ENCODE measurements around the gene LRRC45. TPM values are rescaled to one million over a fixed set of nuclear protein-coding genes. Genes with fewer than 3 reads are reported as not detected.

Gene LRRC45
- total RNA-seq, 1 experiment from 2014 or later = 38.1 TPM

- H3K4me3 Mint-ChIP-seq = no peak overlapping the region
- CTCF ChIA-PET = interaction anchor here (1.0 to 2.9 kb wide), 2 partner anchors 19 to 26 kb away, joined by 3 to 11 read pairs; partner anchors contain the start of gene DCXR
- H3K4me1 Mint-ChIP-seq = no peaks in the 10 kb centered on the region
- peaks cover 8% of the 10 kb centered on the region; the same call in 1 of the 2 replicates for H3K36me3 Mint-ChIP-seq
- H3K9me3 Mint-ChIP-seq = no peaks in the 10 kb centered on the region
- no peaks in the 10 kb centered on the region for H3K27me3 Mint-ChIP-seq (ENCODE audit: low read depth)
- DNase-seq (ENCODE audit: low spot score) (no peak), ATAC-seq (no peak)
- no peak overlapping the region for H3K27ac Mint-ChIP-seq
- no peak for TF ChIP-seq IRF1 (CRISPR knock-in tag; IDR thresholded peaks at IDR 0.05)
- TF ChIP-seq STAT6 (CRISPR knock-in tag; conservative IDR thresholded peaks at IDR 0.05; ENCODE audit: low read depth) = no peak
- TF ChIP-seq SP1 (CRISPR knock-in tag; conservative IDR thresholded peaks at IDR 0.05) = no peak
- no peak for TF ChIP-seq TEAD4 (CRISPR knock-in tag; IDR thresholded peaks at IDR 0.05)
- TF ChIP-seq RORB (CRISPR knock-in tag; IDR thresholded peaks at IDR 0.05) = no peak
- TF ChIP-seq NFYB (CRISPR knock-in tag; conservative IDR thresholded peaks at IDR 0.05; ENCODE audit: low read depth) = no peak
- TF ChIP-seq ZNF121 (CRISPR knock-in tag; IDR thresholded peaks at IDR 0.05) = no peak
- TF ChIP-seq ZNF671 (CRISPR knock-in tag; IDR thresholded peaks at IDR 0.05) = no peak
- TF ChIP-seq ZNF396 (CRISPR knock-in tag; IDR thresholded peaks at IDR 0.05; ENCODE audit: borderline replicate concordance) = no peak
- TF ChIP-seq FOXP1 (CRISPR knock-in tag; IDR thresholded peaks at IDR 0.05; ENCODE audit: borderline replicate concordance) = no peak
- TF ChIP-seq PRDM15 (CRISPR knock-in tag; IDR thresholded peaks at IDR 0.05) = no peak
- no peak for TF ChIP-seq CDX4 (CRISPR knock-in tag; IDR thresholded peaks at IDR 0.05; ENCODE audit: borderline replicate concordance)
- TF ChIP-seq ZNF232 (CRISPR knock-in tag; IDR thresholded peaks at IDR 0.05) = no peak
- no peak for TF ChIP-seq IRF2 (CRISPR knock-in tag; IDR thresholded peaks at IDR 0.05; ENCODE audit: borderline replicate concordance, low read depth)
- TF ChIP-seq CBFB (CRISPR knock-in tag; IDR thresholded peaks at IDR 0.05; ENCODE audit: low read depth) = no peak
- TF ChIP-seq E2F4 (CRISPR knock-in tag; IDR thresholded peaks at IDR 0.05; ENCODE audit: borderline replicate concordance, low read depth) = no peak
- TF ChIP-seq AR (CRISPR knock-in tag; IDR thresholded peaks at IDR 0.05) = no peak
- TF ChIP-seq SMAD4 (CRISPR knock-in tag; IDR thresholded peaks at IDR 0.05) = no peak
- POLR2A ChIA-PET = no interaction called here
Measured at GRCh38 chr17:82056729-82057621, 33.9 kb downstream of the LRRC45 start.

All from WTC11 (cell line).